SKM-1 (cell line): Measurements from ENCODE around the gene CD2.

Experiments used
- DNase-seq: peaks from one replicate; lab custom pipeline; 2025; ENCODE audit not compliant: unreplicated experiment; lab: John Stamatoyannopoulos, UW

The CD2 gene

DNA sequence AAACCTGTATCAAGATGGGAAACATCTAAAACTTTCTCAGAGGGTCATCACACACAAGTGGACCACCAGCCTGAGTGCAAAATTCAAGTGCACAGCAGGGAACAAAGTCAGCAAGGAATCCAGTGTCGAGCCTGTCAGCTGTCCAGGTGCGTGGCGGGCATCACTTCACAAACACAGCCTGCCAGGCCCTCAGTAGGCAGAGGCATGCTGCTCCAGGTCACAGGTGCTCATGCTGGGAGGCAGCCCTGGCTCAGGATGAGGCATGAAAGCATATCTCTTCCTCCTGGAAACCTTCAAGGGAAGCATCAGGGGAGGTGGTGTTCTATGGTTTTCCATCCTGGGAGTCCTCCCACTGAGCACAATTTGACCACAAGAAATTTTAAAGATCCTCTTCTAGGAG, 6.3 kb downstream of the CD2 start:
- no peak for DNase-seq

- no peak for DNase-seq
Measured at GRCh38 chr1:116760996-116761665, 6.9 kb downstream of the CD2 start.

GRCh38 chr1:116762281-116762680, 8.1 kb downstream of the CD2 start:
- DNase-seq: no peak

GRCh38 chr1:116762781-116763115, 8.5 kb downstream of the CD2 start:
- no peak for DNase-seq

DNA sequence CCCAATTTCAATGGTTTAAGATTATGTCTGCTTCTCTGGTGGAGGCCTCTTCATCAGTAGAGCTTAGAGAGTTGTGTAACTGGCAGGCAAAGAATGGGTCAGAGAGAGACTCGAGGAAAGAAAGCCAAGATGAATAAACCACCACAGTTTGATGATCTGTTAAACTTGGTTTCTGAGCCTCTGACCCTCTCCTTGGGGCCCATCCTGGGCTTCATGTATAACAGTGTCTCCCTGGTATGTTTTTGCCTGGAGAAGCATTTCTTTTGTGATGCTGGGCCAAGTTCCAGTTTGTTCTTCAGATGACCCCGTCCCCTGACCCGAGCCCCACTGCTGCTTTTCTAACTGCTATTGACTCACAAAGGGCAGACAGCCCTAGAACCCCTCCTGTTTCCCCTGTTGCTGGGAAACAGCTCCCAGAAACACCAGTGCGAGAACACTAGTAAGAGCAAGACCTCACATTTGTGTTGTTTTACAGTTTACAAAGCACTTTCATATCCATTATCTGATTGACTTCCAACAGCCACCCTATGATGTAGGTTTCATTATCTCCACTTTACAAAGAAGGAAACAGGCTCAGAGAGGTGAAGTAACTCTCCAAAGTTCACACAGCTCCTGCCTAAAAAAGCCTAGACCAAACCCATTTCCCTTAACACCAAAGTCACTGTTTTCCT, 9.0 kb downstream of the CD2 start:
- no peak for DNase-seq

DNA sequence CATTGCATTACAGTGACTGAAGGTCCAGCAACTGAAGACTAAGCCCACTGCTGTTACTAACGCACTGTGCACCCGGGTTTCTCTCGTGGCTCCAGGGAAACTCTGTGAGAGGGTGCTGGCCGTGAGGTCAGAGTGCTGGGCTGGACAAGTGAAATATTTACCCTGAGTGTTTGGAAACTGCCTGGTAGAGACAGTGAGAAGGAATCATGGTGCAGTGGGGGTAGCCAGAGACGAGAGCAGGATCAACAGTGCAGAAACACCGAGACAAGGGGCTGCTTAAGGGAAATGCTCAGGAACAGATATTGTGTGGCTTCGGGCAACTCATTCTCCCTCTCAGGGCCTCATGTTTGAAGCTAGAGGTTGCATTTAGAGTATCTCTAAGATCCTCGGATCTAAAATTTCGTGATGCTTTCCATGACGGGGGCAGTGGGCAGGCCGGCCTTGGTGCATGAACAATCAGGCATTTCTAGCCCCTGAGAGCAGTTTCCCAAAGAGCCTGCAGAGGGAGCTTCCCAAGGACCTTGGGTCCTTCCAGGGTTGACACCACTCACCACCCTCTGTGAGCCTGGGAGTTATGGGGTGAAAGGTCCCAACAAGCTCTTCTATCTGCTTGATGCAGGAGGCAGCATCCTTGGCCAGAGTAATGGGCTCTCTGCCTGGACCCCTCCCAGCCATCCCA, 9.7 kb downstream of the CD2 start:
- DNase-seq: no peak

GRCh38 chr1:116764466-116764898, 10.3 kb downstream of the CD2 start:
- no peak for DNase-seq

DNA sequence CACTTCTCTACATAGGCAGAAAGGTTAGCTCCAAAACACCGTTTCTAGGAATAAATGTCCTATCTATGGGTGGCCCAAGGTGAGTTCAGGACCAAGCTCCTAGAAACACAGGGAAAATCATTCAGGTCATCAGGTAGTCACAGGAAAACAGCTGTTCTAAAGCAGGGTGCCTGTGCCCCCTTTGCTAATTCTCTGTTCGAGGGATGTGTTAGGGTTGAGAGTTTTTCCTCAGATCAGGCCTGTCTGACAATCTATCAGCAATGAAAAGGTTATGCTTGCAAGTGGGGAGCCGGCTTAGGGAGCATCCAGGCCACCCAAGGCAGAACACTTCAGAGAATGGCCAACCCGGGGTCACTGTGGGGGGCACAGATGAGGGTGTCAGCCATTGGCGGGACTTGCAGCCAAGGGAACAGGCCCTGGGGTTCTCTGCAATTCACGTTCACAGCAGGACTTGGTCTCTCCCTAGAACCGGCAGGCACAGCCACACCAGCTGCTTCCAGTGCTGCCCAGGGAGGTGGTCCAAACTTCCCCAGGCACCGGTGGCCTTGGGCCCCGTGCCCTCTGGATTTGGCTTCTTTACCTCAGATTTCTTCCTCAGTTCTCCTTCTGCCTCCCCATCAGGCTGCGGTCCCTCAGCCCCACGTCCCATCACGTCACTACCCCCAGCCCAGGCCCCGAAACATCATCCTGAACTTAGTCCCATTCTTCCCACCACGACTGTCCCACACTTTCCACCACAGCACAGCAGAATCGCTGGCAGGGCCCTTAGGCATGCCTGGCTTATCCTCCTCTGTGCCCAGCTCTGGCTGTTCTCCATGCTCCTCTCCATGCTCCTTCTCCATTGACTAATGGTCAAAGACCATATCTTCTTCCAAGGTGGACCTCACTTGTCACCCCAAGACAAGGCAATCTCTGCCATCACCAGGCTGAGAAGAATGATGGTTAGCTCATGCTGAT, 11.0 kb downstream of the CD2 start:
- no peak for DNase-seq

GRCh38 chr1:116765962-116766361, 11.7 kb downstream of the CD2 start:
- DNase-seq: no peak

DNA sequence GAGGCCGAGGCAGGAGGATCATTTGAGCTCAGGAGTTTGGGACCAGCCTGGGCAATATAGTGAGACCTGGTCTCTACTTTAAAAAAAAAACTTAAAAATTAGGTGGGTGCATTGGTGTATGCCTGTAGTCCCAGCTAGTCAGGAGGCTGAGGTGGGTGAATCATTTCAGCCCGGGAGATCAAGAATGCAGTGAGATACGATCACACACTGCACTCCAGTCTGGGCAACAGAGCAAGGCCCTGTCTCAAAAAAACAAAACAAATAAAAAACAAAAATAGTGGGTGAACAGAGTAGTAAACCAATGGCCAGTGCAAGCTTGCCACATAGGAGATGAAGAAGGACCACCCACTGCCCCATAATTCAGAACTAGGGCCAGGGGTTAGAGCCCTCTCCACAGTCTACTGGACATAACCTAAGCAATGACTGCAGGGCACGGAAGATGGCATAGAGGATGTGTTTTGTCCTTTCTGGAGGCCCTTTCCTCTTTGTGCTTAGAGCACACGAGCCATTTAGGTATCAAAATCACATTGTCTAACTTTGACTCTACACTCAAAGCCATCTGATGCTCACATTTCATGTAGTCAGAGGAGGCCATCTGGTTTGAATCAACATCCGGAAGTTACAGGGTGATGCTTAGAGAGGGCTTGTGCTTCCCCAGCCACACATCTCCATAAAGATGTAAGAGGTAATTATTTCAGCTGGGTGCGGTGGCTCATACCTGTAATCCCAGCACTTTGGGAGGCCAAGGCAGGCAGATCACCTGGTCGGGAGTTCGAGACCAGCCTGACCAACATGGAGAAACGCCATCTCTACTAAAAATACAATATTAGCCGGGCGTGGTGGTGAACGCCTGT, 12.6 kb downstream of the CD2 start:
- DNase-seq: no peak

- DNase-seq: no peak
Measured at GRCh38 chr1:116767782-116768382, 13.7 kb downstream of the CD2 start.

DNA sequence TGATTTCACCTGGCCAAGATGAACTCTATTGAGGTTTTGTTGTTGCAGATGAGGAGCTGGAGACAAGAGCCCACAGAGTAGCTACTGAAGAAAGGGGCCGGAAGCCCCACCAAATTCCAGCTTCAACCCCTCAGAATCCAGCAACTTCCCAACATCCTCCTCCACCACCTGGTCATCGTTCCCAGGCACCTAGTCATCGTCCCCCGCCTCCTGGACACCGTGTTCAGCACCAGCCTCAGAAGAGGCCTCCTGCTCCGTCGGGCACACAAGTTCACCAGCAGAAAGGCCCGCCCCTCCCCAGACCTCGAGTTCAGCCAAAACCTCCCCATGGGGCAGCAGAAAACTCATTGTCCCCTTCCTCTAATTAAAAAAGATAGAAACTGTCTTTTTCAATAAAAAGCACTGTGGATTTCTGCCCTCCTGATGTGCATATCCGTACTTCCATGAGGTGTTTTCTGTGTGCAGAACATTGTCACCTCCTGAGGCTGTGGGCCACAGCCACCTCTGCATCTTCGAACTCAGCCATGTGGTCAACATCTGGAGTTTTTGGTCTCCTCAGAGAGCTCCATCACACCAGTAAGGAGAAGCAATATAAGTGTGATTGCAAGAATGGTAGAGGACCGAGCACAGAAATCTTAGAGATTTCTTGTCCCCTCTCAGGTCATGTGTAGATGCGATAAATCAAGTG, 14.3 kb downstream of the CD2 start:
- no peak for DNase-seq

GRCh38 chr1:116769104-116769452, 14.8 kb downstream of the CD2 start:
- DNase-seq: no peak

- peak; percentile 31 for DNase-seq
Measured at GRCh38 chr1:116769561-116769977, 15.3 kb downstream of the CD2 start.

DNA sequence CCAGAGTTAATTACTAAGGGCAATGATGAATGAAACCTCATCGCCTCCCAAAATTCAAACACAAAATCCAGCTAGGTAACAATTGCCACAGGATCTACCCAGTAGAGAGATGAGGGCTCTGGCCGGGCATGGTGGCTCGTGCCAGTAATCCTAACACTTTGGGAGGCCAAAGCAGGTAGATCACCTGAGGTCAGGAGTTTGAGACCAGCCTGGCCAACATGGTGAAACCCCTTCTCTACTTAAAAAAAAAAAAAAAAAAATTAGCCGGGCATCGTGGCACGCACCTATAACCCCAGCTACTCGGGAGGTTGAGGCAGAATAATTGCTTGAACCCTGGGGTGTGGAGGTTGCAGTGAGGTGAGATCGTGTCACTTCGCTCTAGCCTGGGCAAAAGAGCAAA, 15.8 kb downstream of the CD2 start:
- no peak for DNase-seq

DNA sequence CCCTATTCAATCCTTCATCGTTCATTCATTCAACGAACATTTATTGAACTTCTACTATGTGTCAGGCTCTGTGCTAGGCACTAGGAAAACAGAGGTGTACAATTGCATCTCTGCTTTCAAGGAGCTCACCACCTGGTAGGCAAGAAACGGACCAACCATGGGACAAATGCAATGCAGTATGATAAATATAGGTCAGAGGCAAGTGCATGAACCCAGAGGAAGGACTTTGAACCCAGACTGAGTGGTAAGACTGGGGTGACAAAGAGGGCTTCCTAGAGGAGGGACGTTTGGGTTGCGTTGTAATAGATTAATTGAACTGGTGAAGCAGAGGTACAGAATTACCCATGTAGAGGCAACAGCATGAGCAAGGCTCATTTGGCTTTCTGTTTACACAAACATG, 16.4 kb downstream of the CD2 start:
- DNase-seq: no peak

- DNase-seq: no peak
Measured at GRCh38 chr1:116771997-116772647, 17.9 kb downstream of the CD2 start.

- no peak for DNase-seq
Measured at GRCh38 chr1:116772648-116773045, 18.4 kb downstream of the CD2 start.
